Activated CD4-positive, alpha-beta T cell treated with anti-CD3 and anti-CD28 coated beads for 36 hours (primary cell): Measurements from ENCODE around the gene NRN1L. TPM values are rescaled to one million over a fixed set of nuclear protein-coding genes. Genes with fewer than 3 reads are reported as not detected.
A peak's percentile ranks its signal among the peaks of the same experiment; 100 is the strongest.
"Not testable (repeated sequence)": the region's sequence is repeated elsewhere in the genome, so short reads cannot be mapped to it uniquely, and the experiment has no call there.

ENCODE experiments used
- ATAC-seq: fragments of 200-7000 bp; cut with Tn5 transposase; one replicate; pipeline ENCODE4 v1.10.0; 2021; ENCODE audit warnings: mild to moderate bottlenecking, moderate library complexity
- CTCF ChIA-PET: fragments of 350-600 bp; sonication (Branson Sonifier 250); formaldehyde crosslinking; loops from one replicate; lab custom pipeline; 2021; ENCODE audit warnings: antibody characterized with exemption; lab: Charles Lee
- POLR2A ChIA-PET: fragments of 350-600 bp; sonication (Branson Sonifier 250); formaldehyde crosslinking; loops from one replicate; lab custom pipeline; 2021; ENCODE audit warnings: antibody characterized with exemption, inconsistent platforms; lab: Charles Lee
- DNase-seq: peaks from one replicate; pipeline ENCODE4 v3.0.0-alpha.2; 2020
- H3K27ac Mint-ChIP-seq: one replicate; pipeline ENCODE4 v1.8.0; 2021; ENCODE audit warnings: mixed read lengths
- H3K27me3 Mint-ChIP-seq: one replicate; pipeline ENCODE4 v1.8.0; 2021; ENCODE audit warnings: mixed read lengths
- H3K36me3 Mint-ChIP-seq: one replicate; pipeline ENCODE4 v1.8.0; 2021; ENCODE audit warnings: low read depth, mixed read lengths
- H3K4me1 Mint-ChIP-seq: one replicate; pipeline ENCODE4 v1.8.0; 2021; ENCODE audit warnings: mixed read lengths
- H3K4me3 Mint-ChIP-seq: one replicate; pipeline ENCODE4 v1.8.0; 2021; ENCODE audit warnings: mild to moderate bottlenecking, moderate library complexity, mixed read lengths
- H3K9me3 Mint-ChIP-seq: one replicate; pipeline ENCODE4 v1.8.0; 2021; ENCODE audit warnings: low read depth, mixed read lengths
- intact Hi-C, 2 experiments: fragments of 100-400 bp; cut with DNase I in 1 of 2; cut with micrococcal nuclease in 1 of 2; formaldehyde crosslinking; loops; one replicate each; pipeline versions ENCODE4 v1.14.2 to v1.15.1; 2022 to 2024; cut with DNase I, micrococcal nuclease
- total RNA-seq, 2 experiments: library from RNA; stranded (reverse); gene quantifications; one replicate each; pipeline ENCODE4 v1.2.3, GENCODE V29; 2021

Gene NRN1L
- total RNA-seq, 2 experiments from 2014 or later = not detected

DNA sequence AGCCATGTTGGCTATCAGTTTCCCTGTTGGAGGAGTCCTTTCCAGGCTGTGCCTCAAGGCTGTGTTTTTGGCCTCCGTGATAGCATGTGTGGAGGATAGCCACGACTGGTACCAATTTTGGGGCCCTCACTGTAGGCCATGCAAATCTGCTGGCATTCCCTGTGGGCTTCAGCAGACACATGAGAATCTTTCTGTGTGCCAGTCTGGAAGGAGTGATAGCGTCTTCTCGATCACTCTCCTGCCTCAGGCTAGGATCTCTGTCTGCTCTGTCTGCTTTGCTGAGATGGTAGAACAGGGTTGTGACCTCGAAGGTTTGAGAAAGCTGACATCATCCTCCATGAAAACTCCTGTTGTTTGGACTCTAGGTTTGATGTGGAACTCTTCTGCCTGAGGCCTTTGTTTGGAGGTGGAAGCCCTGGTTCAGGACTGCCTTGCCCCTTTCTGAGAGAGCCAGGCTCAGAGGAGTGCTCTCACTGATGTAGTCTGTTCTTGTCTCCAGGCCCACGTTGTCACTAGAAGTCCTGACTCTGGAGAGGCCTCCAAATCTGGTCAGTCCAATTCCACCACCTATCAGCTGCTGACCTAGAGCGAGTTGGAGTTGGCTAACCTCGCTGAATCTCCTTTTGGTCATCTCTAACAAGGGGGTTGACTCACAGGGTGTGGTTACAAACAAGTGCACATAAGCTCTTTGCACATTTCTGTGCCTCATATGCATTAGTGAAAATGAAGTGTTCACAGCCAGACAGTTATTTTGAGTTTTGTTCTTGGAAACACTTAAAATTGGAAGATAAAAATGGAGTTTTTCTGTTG lies 23.9 kb upstream of the NRN1L start:
- no peak for ATAC-seq
- no peak for DNase-seq
- Mint-ChIP-seq H3K27me3 (no peaks in the 10 kb centered on the region), H3K27ac (peak overlapping the region; percentile 19), H3K36me3 (peaks cover 15% of the 10 kb centered on the region), H3K4me1 (peaks cover 20% of the 10 kb centered on the region), H3K4me3 (no peak overlapping the region), H3K9me3 (no peaks in the 10 kb centered on the region)
- intact Hi-C loops = no loop called here
- CTCF ChIA-PET = interaction anchor here (0.6 to 4.9 kb wide), 5 partner anchors 15 to 151 kb away, joined by 3 to 22 read pairs (median 5); no protein-coding TSS in a partner anchor
- POLR2A ChIA-PET = no interaction called here

DNA sequence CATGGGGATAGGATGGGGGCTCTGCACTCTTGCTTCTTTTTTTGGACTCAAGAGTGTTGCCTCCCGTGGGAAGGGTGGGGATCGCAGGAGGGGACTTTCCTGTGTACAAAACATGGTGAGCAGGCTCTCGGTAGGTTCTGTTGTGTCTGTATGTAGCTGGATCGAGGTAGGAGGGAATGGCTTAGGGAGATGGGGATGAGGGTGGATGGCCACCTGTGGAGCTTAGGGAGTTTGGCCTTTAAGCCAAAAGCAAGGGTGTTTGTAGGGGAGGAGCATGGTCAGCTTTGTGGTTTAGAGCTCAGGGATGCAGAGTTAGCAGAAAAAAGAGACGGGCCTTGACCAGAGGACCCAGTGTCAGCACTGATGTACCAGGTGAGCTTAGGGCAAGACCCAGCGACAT lies 22.8 kb upstream of the NRN1L start:
- Mint-ChIP-seq H3K27ac (peak overlapping the region; percentile 16), H3K4me3 (no peak overlapping the region), H3K9me3 (no peaks in the 10 kb centered on the region), H3K4me1 (peaks cover 15% of the 10 kb centered on the region), H3K36me3 (peaks cover 17% of the 10 kb centered on the region), H3K27me3 (no peaks in the 10 kb centered on the region)
- ATAC-seq (no peak), DNase-seq (no peak)
- POLR2A ChIA-PET = interaction anchor here (0.9 kb wide), 1 partner anchor 12 kb away, joined by 4 read pairs; no protein-coding TSS in a partner anchor
- intact Hi-C loops = no loop called here
- CTCF ChIA-PET = interaction anchor here (0.6 to 4.9 kb wide), 6 partner anchors 15 to 304 kb away, joined by 3 to 22 read pairs (median 4); no protein-coding TSS in a partner anchor

DNA sequence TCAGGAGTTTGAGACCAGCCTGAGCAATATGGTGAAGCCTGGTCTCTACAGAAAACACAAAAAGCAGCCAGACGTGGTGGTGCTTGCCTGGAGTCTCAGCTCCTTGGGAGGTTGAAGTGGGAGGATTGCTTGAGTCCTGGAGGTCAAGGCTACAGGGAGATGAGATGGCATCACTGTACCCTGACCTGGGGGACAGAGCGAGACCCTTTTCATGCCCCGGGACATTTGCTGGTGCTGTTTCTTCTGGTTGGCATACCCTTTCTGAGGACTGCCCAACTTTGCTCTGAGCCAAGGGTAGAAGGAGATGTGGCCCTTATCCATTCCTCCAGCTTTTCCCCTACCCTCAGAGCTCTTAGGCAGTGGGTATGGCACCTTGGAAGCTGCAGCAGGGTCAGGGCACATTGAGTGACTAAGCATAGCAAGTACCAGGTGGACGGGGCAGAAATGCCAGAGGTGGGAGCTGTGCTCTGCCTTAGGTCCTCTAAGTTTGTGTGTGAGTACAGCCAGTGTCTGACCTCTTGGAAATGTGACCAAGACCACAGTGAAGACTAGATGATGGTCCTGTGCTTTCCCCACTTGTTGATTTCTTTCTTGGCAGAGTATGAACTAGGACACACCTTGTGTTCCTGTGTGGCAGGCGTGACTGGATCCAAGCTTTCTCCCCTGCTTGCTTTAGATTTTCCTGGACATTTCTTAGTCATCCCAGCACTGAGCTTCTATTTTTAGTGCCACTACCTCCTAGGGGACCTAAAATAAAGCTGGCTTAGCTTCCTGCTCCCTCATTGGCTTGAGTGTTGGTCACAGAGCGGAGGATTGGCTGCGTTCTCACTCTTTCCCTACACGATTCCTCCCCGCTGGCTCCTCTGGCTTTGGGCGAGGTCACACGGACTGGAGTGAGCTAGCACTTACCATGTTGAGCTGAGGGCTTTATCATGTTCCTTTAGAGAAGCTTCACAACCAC lies 21.8 kb upstream of the NRN1L start:
- Mint-ChIP-seq H3K4me3 (no peak overlapping the region), H3K4me1 (peaks cover 6% of the 10 kb centered on the region), H3K36me3 (peaks cover 15% of the 10 kb centered on the region), H3K27me3 (no peaks in the 10 kb centered on the region), H3K9me3 (no peaks in the 10 kb centered on the region), H3K27ac (no peak overlapping the region)
- DNase-seq (no peak), ATAC-seq (no peak)
- intact Hi-C loops = no loop called here
- POLR2A ChIA-PET = interaction anchor here (0.6 to 0.9 kb wide), 4 partner anchors 13 to 25 kb away, joined by 3 to 4 read pairs (median 4); no protein-coding TSS in a partner anchor
- CTCF ChIA-PET = interaction anchor here (0.5 to 4.9 kb wide), 10 partner anchors 10 to 303 kb away, joined by 3 to 22 read pairs (median 3); no protein-coding TSS in a partner anchor

DNA sequence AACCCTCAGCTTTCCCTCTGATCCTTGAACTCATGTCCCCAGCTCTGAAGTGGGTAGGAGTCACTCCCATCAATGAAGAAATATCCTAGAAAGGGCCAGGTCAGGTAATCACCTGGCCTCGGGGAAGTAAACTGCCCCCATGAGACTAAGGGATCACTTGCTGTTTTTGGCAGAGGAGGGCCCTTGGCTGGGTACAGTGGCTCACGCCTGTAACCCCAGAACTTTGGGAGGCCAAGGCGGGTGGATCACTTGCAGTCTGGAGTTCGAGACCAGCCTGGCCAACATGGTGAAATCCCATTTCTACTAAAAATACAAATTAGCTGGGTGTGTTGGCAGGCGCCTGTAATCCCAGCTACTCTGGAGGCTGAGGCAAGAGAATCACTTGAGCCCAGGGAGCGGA lies 20.6 kb upstream of the NRN1L start:
- H3K27ac Mint-ChIP-seq, DNase-seq, H3K9me3 Mint-ChIP-seq, H3K4me1 Mint-ChIP-seq, H3K27me3 Mint-ChIP-seq, ATAC-seq, H3K4me3 Mint-ChIP-seq, intact Hi-C loops: not testable (repeated sequence)
- POLR2A ChIA-PET = interaction anchor here (0.6 to 0.8 kb wide), 2 partner anchors 16 to 19 kb away, joined by 3 read pairs; no protein-coding TSS in a partner anchor
- CTCF ChIA-PET = interaction anchor here (4.9 kb wide), 1 partner anchor 47 kb away, joined by 22 read pairs; no protein-coding TSS in a partner anchor
- peaks cover 15% of the 10 kb centered on the region for H3K36me3 Mint-ChIP-seq

DNA sequence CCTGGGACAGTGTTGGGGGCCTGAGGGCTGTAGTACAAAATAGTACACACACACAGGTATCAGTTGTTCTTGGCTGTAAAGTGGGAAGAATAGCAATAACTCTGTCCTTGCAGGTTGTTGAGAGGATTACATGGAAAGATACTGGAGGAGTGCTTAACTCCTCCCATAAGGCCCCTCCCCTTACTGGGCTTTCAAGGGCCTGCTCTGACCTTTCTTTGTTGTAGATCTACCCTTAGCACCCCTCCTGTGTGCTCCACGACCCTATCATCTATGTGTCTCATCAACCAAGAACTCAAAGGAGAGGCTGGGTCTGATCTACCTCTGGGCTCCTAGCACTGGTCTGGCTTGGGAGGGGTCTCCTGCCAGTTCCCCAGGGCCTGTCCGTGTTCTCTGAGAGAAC lies 20.1 kb upstream of the NRN1L start:
- Mint-ChIP-seq H3K27me3 (no peaks in the 10 kb centered on the region), H3K4me1 (no peaks in the 10 kb centered on the region), H3K27ac (peak overlapping the region; percentile 15), H3K4me3 (no peak overlapping the region), H3K36me3 (peaks cover 15% of the 10 kb centered on the region), H3K9me3 (no peaks in the 10 kb centered on the region)
- CTCF ChIA-PET = interaction anchor here (4.9 kb wide), 1 partner anchor 48 kb away, joined by 22 read pairs; no protein-coding TSS in a partner anchor
- ATAC-seq (peak; percentile 26), DNase-seq (no peak)
- POLR2A ChIA-PET = interaction anchor here (0.6 kb wide), 1 partner anchor 15 kb away, joined by 3 read pairs; no protein-coding TSS in a partner anchor
- intact Hi-C loops = no loop called here

DNA sequence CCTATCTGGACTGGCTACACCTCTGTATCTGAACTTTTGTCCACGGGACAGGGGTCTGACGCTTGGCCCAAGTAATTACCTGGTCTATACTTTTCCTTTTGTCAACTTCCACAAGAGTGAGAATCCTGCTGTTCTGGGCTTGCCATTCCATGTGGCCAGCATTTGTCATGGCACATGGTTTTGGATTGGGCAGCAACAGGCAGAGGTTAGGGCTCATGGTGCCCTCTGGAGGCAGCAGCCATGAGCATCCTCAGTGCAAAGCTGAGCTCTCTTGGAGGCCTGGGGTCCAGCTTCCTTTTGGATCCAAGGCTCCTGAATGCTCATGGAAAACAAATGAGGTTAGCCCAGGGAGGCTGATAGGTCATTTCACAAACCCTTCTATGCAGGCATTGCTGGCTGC lies 19.4 kb upstream of the NRN1L start:
- no peak overlapping the region for H3K27ac Mint-ChIP-seq

DNA sequence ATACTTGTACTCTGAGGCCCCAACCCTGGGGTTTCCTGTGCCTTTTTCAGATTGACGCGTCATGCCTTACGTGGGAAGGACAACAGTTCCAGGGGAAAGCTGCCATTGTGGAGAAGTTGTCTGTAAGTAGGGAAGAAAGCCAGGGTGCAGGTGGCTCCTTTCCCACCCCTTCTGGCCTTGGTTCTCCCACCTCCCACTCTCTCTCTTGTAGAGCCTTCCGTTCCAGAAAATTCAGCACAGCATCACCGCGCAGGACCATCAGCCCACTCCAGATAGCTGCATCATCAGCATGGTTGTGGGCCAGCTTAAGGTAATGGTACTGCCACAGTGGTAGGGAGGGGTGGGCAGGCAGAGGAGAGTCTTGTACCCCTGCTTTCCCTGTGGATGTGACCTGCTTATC lies 16.4 kb upstream of the NRN1L start:
- intact Hi-C loops = no loop called here
- H3K27ac Mint-ChIP-seq = no peak overlapping the region
- H3K36me3 Mint-ChIP-seq = peaks cover 8% of the 10 kb centered on the region
- DNase-seq (no peak), ATAC-seq (no peak)
- CTCF ChIA-PET = interaction anchor here (1.4 kb wide), 1 partner anchor 52 kb away, joined by 4 read pairs; no protein-coding TSS in a partner anchor
- POLR2A ChIA-PET = no interaction called here
- H3K4me3 Mint-ChIP-seq = no peak overlapping the region
- no peaks in the 10 kb centered on the region for H3K27me3 Mint-ChIP-seq
- H3K4me1 Mint-ChIP-seq = peaks cover 7% of the 10 kb centered on the region
- H3K9me3 Mint-ChIP-seq = no peaks in the 10 kb centered on the region

More for the DNA sequence above, 19.4 kb upstream of the NRN1L start:
- Mint-ChIP-seq H3K36me3 (peaks cover 15% of the 10 kb centered on the region), H3K9me3 (no peaks in the 10 kb centered on the region), H3K4me3 (no peak overlapping the region), H3K27me3 (no peaks in the 10 kb centered on the region), H3K4me1 (no peaks in the 10 kb centered on the region)
- ATAC-seq (peak; percentile 70), DNase-seq (peak; percentile 46)
- ChIA-PET POLR2A (interaction anchor here (0.7 kb wide), 1 partner anchor 409 kb away, joined by 4 read pairs; no protein-coding TSS in a partner anchor), CTCF (interaction anchor here (0.8 to 4.9 kb wide), 3 partner anchors 49 to 116 kb away, joined by 3 to 22 read pairs (median 5); partner anchors contain the start of gene RANBP10)
- intact Hi-C loops = loop anchor here (1.0 kb wide), 1 partner anchor 49 kb away; no protein-coding TSS in a partner anchor

DNA sequence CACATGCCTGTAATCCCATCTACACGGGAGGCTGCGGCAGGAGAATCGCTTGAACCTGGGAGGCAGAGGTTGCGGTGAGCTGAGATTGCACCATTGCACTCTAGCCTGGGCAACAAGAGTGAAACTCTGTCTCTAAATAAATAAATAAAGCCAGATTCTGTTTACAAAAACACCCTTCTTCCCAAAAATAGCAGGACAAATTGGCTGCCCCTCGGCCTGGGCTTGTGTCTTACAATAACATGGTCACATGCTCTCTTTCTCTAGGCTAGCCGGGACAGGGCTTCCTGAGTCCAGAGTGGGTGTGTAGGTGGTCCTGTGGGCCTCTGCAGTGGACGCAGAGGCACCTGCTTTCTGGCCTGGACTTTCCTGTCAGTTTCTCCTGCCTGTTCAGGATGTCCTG lies 15.0 kb upstream of the NRN1L start:
- Mint-ChIP-seq H3K27me3 (no peaks in the 10 kb centered on the region), H3K4me3 (no peak overlapping the region), H3K27ac (no peak overlapping the region), H3K4me1 (peaks cover 17% of the 10 kb centered on the region), H3K9me3 (no peaks in the 10 kb centered on the region), H3K36me3 (peaks cover 8% of the 10 kb centered on the region)
- ChIA-PET CTCF (no interaction called here), POLR2A (no interaction called here)
- intact Hi-C loops = no loop called here
- no peak for DNase-seq
- no peak for ATAC-seq

DNA sequence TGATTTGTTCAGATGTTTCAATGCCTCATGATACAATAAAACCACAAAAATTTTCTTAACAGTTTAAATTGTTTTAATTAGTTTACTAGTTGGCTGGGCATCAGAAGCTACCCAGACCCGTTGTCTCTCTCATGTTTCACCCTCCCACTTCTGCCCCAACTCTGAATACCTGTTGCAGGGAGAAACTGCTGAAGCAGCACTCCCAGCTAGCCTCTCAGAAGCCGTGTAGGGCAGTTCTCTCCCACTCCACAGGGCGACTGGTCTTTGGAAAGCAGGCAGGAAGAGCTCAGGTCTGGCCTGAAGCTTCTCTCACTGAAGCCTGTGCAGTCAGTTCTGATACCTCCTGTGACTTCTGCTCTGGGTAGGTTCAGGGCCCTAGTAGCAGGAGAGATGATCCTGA lies 13.4 kb upstream of the NRN1L start:
- no peak overlapping the region for H3K27ac Mint-ChIP-seq
- H3K27me3 Mint-ChIP-seq = no peaks in the 10 kb centered on the region
- no peak for ATAC-seq
- H3K4me3 Mint-ChIP-seq = no peak overlapping the region
- no peak for DNase-seq
- ChIA-PET POLR2A (interaction anchor here (1.2 kb wide), 1 partner anchor 25 kb away, joined by 3 read pairs; the partner anchor contains the start of gene NUTF2), CTCF (interaction anchor here (0.7 to 1.9 kb wide), 6 partner anchors 13 to 64 kb away, joined by 3 to 6 read pairs (median 3); no protein-coding TSS in a partner anchor)
- intact Hi-C loops = no loop called here
- no peaks in the 10 kb centered on the region for H3K9me3 Mint-ChIP-seq
- peaks cover 6% of the 10 kb centered on the region for H3K36me3 Mint-ChIP-seq
- peaks cover 30% of the 10 kb centered on the region for H3K4me1 Mint-ChIP-seq

DNA sequence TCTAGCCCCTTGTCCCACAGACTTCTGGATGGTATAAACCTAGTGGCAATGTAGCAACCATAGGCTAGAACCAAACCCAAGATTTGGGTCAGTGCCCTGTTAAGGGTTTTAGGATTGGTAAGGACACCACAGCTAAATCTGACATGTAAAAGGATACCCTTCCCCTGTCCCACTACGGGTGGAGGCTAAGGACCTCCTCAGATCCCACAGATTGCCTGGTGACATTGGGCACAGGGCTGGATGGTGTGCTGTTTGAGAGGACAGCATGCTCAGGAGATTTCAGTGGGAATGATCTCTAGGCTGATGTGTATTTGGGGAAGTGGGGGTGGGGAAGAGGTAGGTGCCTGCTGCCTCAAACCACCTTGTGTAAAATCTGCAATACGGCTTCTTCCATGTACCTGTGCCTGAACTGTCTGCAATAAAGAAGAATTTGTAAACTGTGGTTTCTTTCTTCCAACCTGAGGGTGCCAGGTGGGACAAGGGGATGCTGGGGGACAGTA lies 12.5 kb upstream of the NRN1L start:
- peak overlapping the region; percentile 82 for H3K27ac Mint-ChIP-seq
- intact Hi-C loops = loop anchor here in 1 of 2 experiments (2.0 kb wide), 1 partner anchor 25 kb away; the partner anchor contains the start of genes CENPT and NUTF2
- CTCF ChIA-PET = interaction anchor here (0.5 to 1.9 kb wide), 6 partner anchors 18 to 351 kb away, joined by 3 to 6 read pairs (median 3); no protein-coding TSS in a partner anchor
- no peak for ATAC-seq
- H3K36me3 Mint-ChIP-seq = peaks cover 9% of the 10 kb centered on the region
- no peaks in the 10 kb centered on the region for H3K27me3 Mint-ChIP-seq
- POLR2A ChIA-PET = interaction anchor here (1.2 kb wide), 1 partner anchor 26 kb away, joined by 3 read pairs; the partner anchor contains the start of gene NUTF2
- H3K9me3 Mint-ChIP-seq = no peaks in the 10 kb centered on the region
- H3K4me3 Mint-ChIP-seq = peak overlapping the region; percentile 77
- DNase-seq = no peak
- H3K4me1 Mint-ChIP-seq = peaks cover 30% of the 10 kb centered on the region
